ENCODE measurements around the gene ANKRD33B. TPM values are rescaled to one million over a fixed set of nuclear protein-coding genes. Genes with fewer than 3 reads are reported as not detected.

ANKRD33B gene
- total RNA-seq, 3 donors from 2014 or later: 3.3 to 5.3 (median 3.8) TPM

DNA sequence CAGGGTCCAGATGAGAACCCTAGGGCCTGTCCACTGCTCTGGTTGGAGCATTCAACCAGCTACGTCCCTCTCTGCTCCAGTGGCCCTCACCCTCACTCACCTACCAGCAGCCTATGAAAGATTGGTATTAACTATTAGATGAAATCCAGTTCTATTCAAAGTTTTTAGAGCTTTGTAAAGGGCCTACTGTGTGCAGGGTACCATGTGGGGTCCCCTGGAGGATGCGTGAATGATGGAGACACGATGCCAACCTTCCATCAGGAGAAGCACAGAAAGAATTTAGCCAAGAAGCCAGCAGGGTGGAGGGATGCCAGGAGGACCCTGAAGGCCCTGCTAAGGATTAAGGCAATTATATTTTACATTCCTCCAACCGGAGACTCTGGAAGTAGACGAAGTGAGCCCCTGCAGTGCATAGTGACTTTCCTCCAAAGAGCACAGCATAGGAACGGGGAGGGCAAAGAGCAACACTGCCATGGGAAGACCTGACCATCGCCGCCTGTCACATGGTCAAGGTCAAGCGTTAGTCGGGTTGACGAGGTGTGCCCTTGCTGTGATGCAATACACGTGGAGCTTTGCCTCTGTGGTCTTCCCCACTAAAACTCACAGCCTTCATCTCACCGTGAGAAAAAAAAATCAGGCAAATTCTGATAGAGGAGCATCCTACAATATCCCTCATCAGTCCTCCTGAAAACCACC, 22.8 kb upstream of the ANKRD33B start:
- Histone ChIP-seq H3K9me3 (no peaks in the 10 kb centered on the region), H3K4me1 (no peaks in the 10 kb centered on the region), H3K36me3 (no peaks in the 10 kb centered on the region), H3K27ac (no peak overlapping the region), H3K27me3 (peaks cover 0 to 17% of the 10 kb centered on the region in 2 donors), H3K4me3 (no peak overlapping the region)
- no peak for DNase-seq (ENCODE audit: low spot score in 2 of 2)
- TF ChIP-seq CTCF (IDR thresholded peaks at IDR 0.05) (no peak), POLR2AphosphoS5 (IDR thresholded peaks at IDR 0.05) (no peak), POLR2A (IDR thresholded peaks at IDR 0.05) (no peak)
- intact Hi-C loops (cut with DNase I; ENCODE audit: low total_unique reads): no loop called here

GRCh38 chr5:10542055-10542550, 21.8 kb upstream of the ANKRD33B start:
- Histone ChIP-seq H3K4me3 (no peak overlapping the region), H3K9me3 (no peaks in the 10 kb centered on the region), H3K27me3 (peaks cover 0 to 17% of the 10 kb centered on the region in 2 donors), H3K4me1 (no peaks in the 10 kb centered on the region), H3K27ac (no peak overlapping the region), H3K36me3 (no peaks in the 10 kb centered on the region)
- no peak for DNase-seq (ENCODE audit: low spot score in 2 of 2)
- no peak for TF ChIP-seq POLR2A (IDR thresholded peaks at IDR 0.05)
- TF ChIP-seq POLR2AphosphoS5 (IDR thresholded peaks at IDR 0.05): no peak
- TF ChIP-seq CTCF (IDR thresholded peaks at IDR 0.05): no peak
- intact Hi-C loops (cut with DNase I; ENCODE audit: low total_unique reads): no loop called here

- Histone ChIP-seq H3K4me3 (no peak overlapping the region), H3K4me1 (no peaks in the 10 kb centered on the region), H3K9me3 (no peaks in the 10 kb centered on the region), H3K27ac (no peak overlapping the region), H3K36me3 (no peaks in the 10 kb centered on the region), H3K27me3 (peaks cover 0 to 5% of the 10 kb centered on the region in 2 donors)
- intact Hi-C loops (cut with DNase I; ENCODE audit: low total_unique reads): no loop called here
- TF ChIP-seq POLR2A (IDR thresholded peaks at IDR 0.05) (no peak), CTCF (IDR thresholded peaks at IDR 0.05) (no peak), POLR2AphosphoS5 (IDR thresholded peaks at IDR 0.05) (no peak)
- DNase-seq (ENCODE audit: low spot score in 2 of 2): no peak
These were observed 20.3 kb upstream of the ANKRD33B start for GRCh38 chr5:10543585-10544040.

GRCh38 chr5:10545084-10545483, 18.8 kb upstream of the ANKRD33B start:
- Histone ChIP-seq H3K4me3 (no peak overlapping the region), H3K27me3 (peaks cover 0 to 3% of the 10 kb centered on the region in 2 donors), H3K9me3 (no peaks in the 10 kb centered on the region), H3K4me1 (no peaks in the 10 kb centered on the region), H3K36me3 (no peaks in the 10 kb centered on the region), H3K27ac (no peak overlapping the region)
- intact Hi-C loops (cut with DNase I; ENCODE audit: low total_unique reads): no loop called here
- TF ChIP-seq CTCF (IDR thresholded peaks at IDR 0.05) (no peak), POLR2AphosphoS5 (IDR thresholded peaks at IDR 0.05) (no peak), POLR2A (IDR thresholded peaks at IDR 0.05) (no peak)
- DNase-seq (ENCODE audit: low spot score in 2 of 2): no peak

DNA sequence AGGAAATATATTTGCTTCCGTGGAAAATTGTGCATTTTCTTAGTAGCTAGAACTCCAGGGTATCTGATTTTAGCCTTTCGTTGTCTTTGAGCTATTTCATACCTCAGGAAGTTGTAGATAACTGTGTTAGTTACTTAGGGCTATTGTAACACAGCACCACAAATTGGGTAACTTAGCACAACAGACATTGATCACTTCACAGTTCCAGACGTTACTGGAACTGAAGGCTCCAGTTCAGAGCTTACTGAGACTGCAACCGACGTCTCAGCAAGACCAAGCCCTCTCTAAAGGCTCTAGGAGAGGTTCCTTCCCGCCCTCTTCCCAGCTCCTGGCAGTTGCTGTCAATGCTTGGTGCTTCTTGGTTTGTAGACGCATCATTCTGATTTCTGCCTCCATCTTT, 17.7 kb upstream of the ANKRD33B start:
- Histone ChIP-seq H3K27me3 (peaks cover 0 to 3% of the 10 kb centered on the region in 2 donors), H3K27ac (no peak overlapping the region), H3K36me3 (no peaks in the 10 kb centered on the region), H3K9me3 (no peaks in the 10 kb centered on the region), H3K4me3 (no peak overlapping the region), H3K4me1 (no peaks in the 10 kb centered on the region)
- DNase-seq (ENCODE audit: low spot score in 2 of 2): no peak
- TF ChIP-seq POLR2AphosphoS5 (IDR thresholded peaks at IDR 0.05) (no peak), POLR2A (IDR thresholded peaks at IDR 0.05) (no peak), CTCF (IDR thresholded peaks at IDR 0.05) (no peak)
- intact Hi-C loops (cut with DNase I; ENCODE audit: low total_unique reads): no loop called here

Measured in breast epithelium (tissue), 4 donors.